ENCODE data around the gene PRR5L.

PRR5L gene

DNA sequence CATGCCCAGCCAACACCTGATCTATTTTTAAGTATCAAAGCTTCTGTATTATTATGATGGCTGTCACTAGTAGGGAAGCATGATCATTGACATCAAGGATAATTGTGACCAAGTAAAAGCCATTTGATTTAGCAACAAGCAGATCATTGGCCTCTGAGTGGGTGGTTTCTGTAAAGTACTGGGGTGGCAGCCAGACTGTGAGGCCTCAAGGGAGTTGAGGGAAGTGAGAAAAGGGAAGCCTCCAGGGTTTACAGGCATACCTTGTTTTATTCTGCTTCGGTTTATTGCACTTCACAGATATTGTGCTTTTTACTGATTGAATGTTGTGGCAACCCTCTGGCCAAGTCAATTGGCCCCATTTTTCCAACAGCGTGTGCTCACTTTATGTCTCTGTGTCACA, 60.1 kb downstream of the PRR5L start:
- Histone ChIP-seq H3K27ac (ENCODE audit: low read length) (no peak overlapping the region), H3K4me1 (ENCODE audit: low read length) (peaks cover 13% of the 10 kb centered on the region), H3K27me3 (replicated peaks; ENCODE audit: insufficient read depth, low read length) (0 out of 2 replicates have a peak, but pooled peaks cover 17% of the 10 kb centered on the region), H4K20me1 (ENCODE audit: insufficient read depth, low read length) (no peaks in the 10 kb centered on the region), H3K9me3 (replicated peaks; ENCODE audit: insufficient read depth, low read length) (no peaks in the 10 kb centered on the region), H3K9ac (ENCODE audit: low read length) (no peak overlapping the region), H2AFZ (ENCODE audit: low read length) (no peak overlapping the region), H3F3A (ENCODE audit: insufficient read depth, low read length) (0 out of 2 replicates have a peak, but pooled peaks cover 3% of the 10 kb centered on the region), H3K4me2 (ENCODE audit: low read depth, low read length) (no peak overlapping the region), H3K4me3 (ENCODE audit: low read length) (no peak overlapping the region), H3K36me3 (replicated peaks; ENCODE audit: insufficient read depth, low read length) (no peaks in the 10 kb centered on the region), H3K9me2 (replicated peaks; ENCODE audit: insufficient read depth, low read length) (no peaks in the 10 kb centered on the region), H3K79me2 (ENCODE audit: low read length) (no peaks in the 10 kb centered on the region)
- no peak for DNase-seq
- TF ChIP-seq, protein P1, sequence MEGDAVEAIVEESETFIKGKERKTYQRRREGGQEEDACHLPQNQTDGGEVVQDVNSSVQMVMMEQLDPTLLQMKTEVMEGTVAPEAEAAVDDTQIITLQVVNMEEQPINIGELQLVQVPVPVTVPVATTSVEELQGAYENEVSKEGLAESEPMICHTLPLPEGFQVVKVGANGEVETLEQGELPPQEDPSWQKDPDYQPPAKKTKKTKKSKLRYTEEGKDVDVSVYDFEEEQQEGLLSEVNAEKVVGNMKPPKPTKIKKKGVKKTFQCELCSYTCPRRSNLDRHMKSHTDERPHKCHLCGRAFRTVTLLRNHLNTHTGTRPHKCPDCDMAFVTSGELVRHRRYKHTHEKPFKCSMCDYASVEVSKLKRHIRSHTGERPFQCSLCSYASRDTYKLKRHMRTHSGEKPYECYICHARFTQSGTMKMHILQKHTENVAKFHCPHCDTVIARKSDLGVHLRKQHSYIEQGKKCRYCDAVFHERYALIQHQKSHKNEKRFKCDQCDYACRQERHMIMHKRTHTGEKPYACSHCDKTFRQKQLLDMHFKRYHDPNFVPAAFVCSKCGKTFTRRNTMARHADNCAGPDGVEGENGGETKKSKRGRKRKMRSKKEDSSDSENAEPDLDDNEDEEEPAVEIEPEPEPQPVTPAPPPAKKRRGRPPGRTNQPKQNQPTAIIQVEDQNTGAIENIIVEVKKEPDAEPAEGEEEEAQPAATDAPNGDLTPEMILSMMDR (IDR thresholded peaks at IDR 0.05; ENCODE audit: low read length) = no peak
- TF ChIP-seq EZH2phosphoT487 (IDR thresholded peaks at IDR 0.05; ENCODE audit: low read length) (no peak), EZH2 (optimal IDR thresholded peaks at IDR 0.05; ENCODE audit: low read depth, low read length) (no peak)

DNA sequence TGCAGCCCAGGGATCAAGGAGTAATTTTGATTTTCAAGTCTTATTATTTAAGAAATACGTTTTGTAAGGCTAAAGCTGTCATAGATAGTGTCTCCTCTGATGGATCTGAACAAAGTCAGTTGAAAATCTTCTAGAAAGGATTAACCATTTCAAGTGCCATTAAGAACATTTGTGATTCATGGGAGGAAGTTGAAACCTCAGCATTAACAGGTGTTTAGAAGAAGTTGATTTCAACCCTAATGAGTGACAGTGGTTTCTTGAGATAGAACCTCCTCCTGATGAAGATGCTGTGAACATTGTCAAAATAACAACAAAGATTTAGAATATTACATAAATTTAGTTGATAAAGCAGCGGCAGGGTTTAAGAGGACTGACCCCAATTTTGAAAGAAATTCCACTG, 61.7 kb downstream of the PRR5L start:
- DNase-seq = no peak
- no peaks in the 10 kb centered on the region for H4K20me1 ChIP-seq (ENCODE audit: insufficient read depth, low read length)
- H3K9ac ChIP-seq (ENCODE audit: low read length) = no peak overlapping the region
- H3K9me3 ChIP-seq (replicated peaks; ENCODE audit: insufficient read depth, low read length) = no peaks in the 10 kb centered on the region
- no peaks in the 10 kb centered on the region for H3K36me3 ChIP-seq (replicated peaks; ENCODE audit: insufficient read depth, low read length)
- 0 out of 2 replicates have a peak, but pooled peaks cover 11% of the 10 kb centered on the region for H3K27me3 ChIP-seq (replicated peaks; ENCODE audit: insufficient read depth, low read length)
- H3K4me1 ChIP-seq (ENCODE audit: low read length) = peaks cover 13% of the 10 kb centered on the region
- H2AFZ ChIP-seq (ENCODE audit: low read length) = no peak overlapping the region
- 0 out of 2 replicates have a peak, but pooled peaks cover 3% of the 10 kb centered on the region for H3F3A ChIP-seq (ENCODE audit: insufficient read depth, low read length)
- H3K4me3 ChIP-seq (ENCODE audit: low read length) = no peak overlapping the region
- H3K9me2 ChIP-seq (replicated peaks; ENCODE audit: insufficient read depth, low read length) = no peaks in the 10 kb centered on the region
- no peak for TF ChIP-seq EZH2phosphoT487 (IDR thresholded peaks at IDR 0.05; ENCODE audit: low read length)
- no peak for TF ChIP-seq EZH2 (optimal IDR thresholded peaks at IDR 0.05; ENCODE audit: low read depth, low read length)
- TF ChIP-seq, protein P1 (IDR thresholded peaks at IDR 0.05; ENCODE audit: low read length) = no peak
- no peak overlapping the region for H3K4me2 ChIP-seq (ENCODE audit: low read depth, low read length)
- no peaks in the 10 kb centered on the region for H3K79me2 ChIP-seq (ENCODE audit: low read length)
- H3K27ac ChIP-seq (ENCODE audit: low read length) = no peak overlapping the region

DNA sequence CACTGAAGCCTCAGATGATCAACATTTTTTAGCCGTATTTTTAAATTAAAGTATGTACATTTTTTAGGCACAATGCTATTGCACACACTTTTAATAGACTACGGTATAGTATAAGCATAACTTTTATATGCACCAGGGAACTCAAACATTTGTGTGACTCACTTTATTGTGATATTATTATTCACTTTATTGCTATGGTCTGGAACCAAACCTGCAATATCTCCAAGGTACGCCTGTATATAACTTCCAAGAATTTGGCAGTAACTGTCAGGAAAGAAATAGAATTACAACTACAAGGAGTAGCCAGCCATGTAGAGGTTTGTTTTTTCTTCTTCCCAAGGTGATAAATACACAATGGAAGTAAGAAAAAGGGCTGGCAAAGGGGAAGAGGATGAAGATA, 62.3 kb downstream of the PRR5L start:
- Histone ChIP-seq H3K4me3 (ENCODE audit: low read length) (no peak overlapping the region), H3K4me1 (ENCODE audit: low read length) (peaks cover 14% of the 10 kb centered on the region), H3K4me2 (ENCODE audit: low read depth, low read length) (no peak overlapping the region), H3K36me3 (replicated peaks; ENCODE audit: insufficient read depth, low read length) (no peaks in the 10 kb centered on the region), H3K79me2 (ENCODE audit: low read length) (no peaks in the 10 kb centered on the region), H2AFZ (ENCODE audit: low read length) (no peak overlapping the region), H3K9ac (ENCODE audit: low read length) (no peak overlapping the region), H3K27ac (ENCODE audit: low read length) (no peak overlapping the region), H3F3A (ENCODE audit: insufficient read depth, low read length) (0 out of 2 replicates have a peak, but pooled peaks cover 3% of the 10 kb centered on the region), H3K9me3 (replicated peaks; ENCODE audit: insufficient read depth, low read length) (no peaks in the 10 kb centered on the region), H4K20me1 (ENCODE audit: insufficient read depth, low read length) (no peaks in the 10 kb centered on the region), H3K9me2 (replicated peaks; ENCODE audit: insufficient read depth, low read length) (no peaks in the 10 kb centered on the region), H3K27me3 (replicated peaks; ENCODE audit: insufficient read depth, low read length) (0 out of 2 replicates have a peak, but pooled peaks cover 5% of the 10 kb centered on the region)
- no peak for TF ChIP-seq EZH2phosphoT487 (IDR thresholded peaks at IDR 0.05; ENCODE audit: low read length)
- TF ChIP-seq EZH2 (optimal IDR thresholded peaks at IDR 0.05; ENCODE audit: low read depth, low read length) = no peak
- TF ChIP-seq, protein P1 (IDR thresholded peaks at IDR 0.05; ENCODE audit: low read length) = no peak
- DNase-seq = no peak

All from MM.1S (cell line).